CD14-positive monocyte (primary cell): ENCODE results near the gene RESP18. TPM values are rescaled to one million over a fixed set of nuclear protein-coding genes. Genes with fewer than 3 reads are reported as not detected.

Experiments used
- DNase-seq, 3 donors: peaks; one replicate each; pipeline ENCODE4 v3.0.0-alpha.2; 2011 to 2022
- H2AFZ ChIP-seq: 2 replicates; pipeline ENCODE4 v1.6.0; 2012; ENCODE audit warnings: mild to moderate bottlenecking, low read depth, low read length, inconsistent platforms; ENCODE audit not compliant: insufficient read depth, poor library complexity, severe bottlenecking
- H3K27ac ChIP-seq, 2 donors: 1 replicate in 1 of 2; 2 replicates in 1 of 2; pipeline ENCODE4 v1.5.1; 2012 to 2013; ENCODE audit warnings: low read length in 2 of 2, control low read depth in 1 of 2, inconsistent platforms in 1 of 2, low read depth in 1 of 2, mild to moderate bottlenecking in 1 of 2
- H3K27me3 ChIP-seq, 2 donors: one replicate each; pipeline versions ENCODE4 v1.6.0 to v1.6.1; 2011 to 2013; ENCODE audit warnings: low read length in 2 of 2; ENCODE audit not compliant: control insufficient read depth in 2 of 2, insufficient read depth in 2 of 2
- H3K36me3 ChIP-seq, 2 donors: replicated peaks in 1 of 2; 1 replicate in 1 of 2; 2 replicates in 1 of 2; pipeline versions ENCODE4 v1.5.1 to v1.6.1; 2012 to 2013; ENCODE audit warnings: low read length in 2 of 2, control low read depth in 1 of 2, inconsistent platforms in 1 of 2, mild to moderate bottlenecking in 1 of 2; ENCODE audit not compliant: insufficient read depth in 2 of 2, control insufficient read depth in 1 of 2
- H3K4me1 ChIP-seq, 2 donors: 1 replicate in 1 of 2; 2 replicates in 1 of 2; pipeline versions ENCODE4 v1.5.1 to v1.6.1; 2012 to 2013; ENCODE audit warnings: low read length in 2 of 2, control low read depth in 1 of 2, inconsistent platforms in 1 of 2, mild to moderate bottlenecking in 1 of 2, moderate library complexity in 1 of 2; ENCODE audit not compliant: insufficient read depth in 2 of 2, control insufficient read depth in 1 of 2
- H3K4me2 ChIP-seq: replicated peaks from 2 replicates; pipeline ENCODE3; 2012; ENCODE audit warnings: low read length, moderate library complexity, mild to moderate bottlenecking; ENCODE audit not compliant: poor library complexity, severe bottlenecking; ENCODE audit errors: extremely low read depth
- H3K4me3 ChIP-seq, 3 experiments: fragments of 200-600 bp in 1 of 3; sonication (generic) in 1 of 3; replicated peaks in 1 of 3; 1 replicate in 2 of 3; 2 replicates in 1 of 3; pipeline ENCODE4 v1.5.1; 2011 to 2013; ENCODE audit warnings: low read length in 3 of 3, mild to moderate bottlenecking in 3 of 3, control low read depth in 2 of 3, low read depth in 2 of 3, inconsistent platforms in 1 of 3, moderate library complexity in 1 of 3
- H3K79me2 ChIP-seq: 2 replicates; pipeline ENCODE4 v1.6.0; 2012; ENCODE audit warnings: mild to moderate bottlenecking, control low read depth, inconsistent platforms, low read length, moderate library complexity; ENCODE audit not compliant: insufficient read depth
- H3K9ac ChIP-seq: 2 replicates; pipeline ENCODE4 v1.6.0; 2017; ENCODE audit warnings: low read length, mild to moderate bottlenecking; ENCODE audit not compliant: insufficient read depth, poor library complexity, severe bottlenecking
- H3K9me3 ChIP-seq, 2 donors: replicated peaks in 1 of 2; 1 replicate in 1 of 2; 2 replicates in 1 of 2; pipeline versions ENCODE4 v1.5.1 to v1.6.1; 2012 to 2013; ENCODE audit warnings: low read length in 2 of 2, control low read depth in 1 of 2; ENCODE audit not compliant: control insufficient read depth in 1 of 2, insufficient read depth in 1 of 2
- H4K20me1 ChIP-seq: 2 replicates; pipeline ENCODE4 v1.6.0; 2012; ENCODE audit warnings: mild to moderate bottlenecking, low read length, control low read depth, moderate library complexity; ENCODE audit not compliant: insufficient read depth
- H3K27ac Mint-ChIP-seq, 7 donors: one replicate each; pipeline ENCODE4 v1.8.0; 2020; ENCODE audit warnings: mild to moderate bottlenecking in 7 of 7, mixed read lengths in 7 of 7, moderate library complexity in 6 of 7, inconsistent platforms in 2 of 7
- H3K27me3 Mint-ChIP-seq, 3 donors: one replicate each; pipeline ENCODE4 v1.8.0; 2021 to 2022; ENCODE audit warnings: low read depth in 3 of 3, mild to moderate bottlenecking in 3 of 3, mixed read lengths in 3 of 3, moderate library complexity in 3 of 3, inconsistent platforms in 1 of 3
- H3K36me3 Mint-ChIP-seq, 2 donors: one replicate each; pipeline ENCODE4 v1.8.0; 2020; ENCODE audit warnings: mixed read lengths in 2 of 2, inconsistent platforms in 1 of 2, mild to moderate bottlenecking in 1 of 2
- H3K4me1 Mint-ChIP-seq: one replicate; pipeline ENCODE4 v1.8.0; 2020; ENCODE audit warnings: mild to moderate bottlenecking, mixed read lengths
- H3K4me3 Mint-ChIP-seq, 2 donors: one replicate each; pipeline ENCODE4 v1.8.0; 2020; ENCODE audit warnings: mild to moderate bottlenecking in 2 of 2, mixed read lengths in 2 of 2, moderate library complexity in 1 of 2
- H3K9me3 Mint-ChIP-seq, 7 donors: one replicate each; pipeline ENCODE4 v1.8.0; 2020 to 2022; ENCODE audit warnings: mixed read lengths in 7 of 7, mild to moderate bottlenecking in 6 of 7, moderate library complexity in 6 of 7, inconsistent platforms in 2 of 7
- WGBS: methylation state at CpG from one replicate; pipeline ENCODE4 v1.1.5; 2013; ENCODE audit warnings: missing lambda C conversion rate; ENCODE audit not compliant: insufficient coverage; 5-methylcytosine and 5-hydroxymethylcytosine counted together
- intact Hi-C, 2 donors: fragments of 100-400 bp; cut with micrococcal nuclease; formaldehyde crosslinking; loops; one replicate each; pipeline versions ENCODE4 v1.15.0 to v1.15.1; 2023
- polyA plus RNA-seq, 3 donors: library from polyadenylated mRNA; depleted of rRNA in 1 of 3; unstranded in 2 of 3; stranded (reverse) in 1 of 3; fragments of 300-500 nt in 2 of 3; fragments of >200 nt in 1 of 3; fragmentation: Illumina TruSeq in 2 of 3; gene quantifications; 1 replicate in 2 of 3; 2 replicates in 1 of 3; pipeline ENCODE4 v1.2.3, GENCODE V29; 2012 to 2021
- TF ChIP-seq, protein P1 (sequence below): fragments of 200-600 bp; IDR thresholded peaks from one replicate; pipeline ENCODE4 v1.8.0; 2022; ENCODE audit warnings: antibody characterized with exemption, mild to moderate bottlenecking

The RESP18 gene
- polyA plus RNA-seq, 3 donors: not detected

DNA sequence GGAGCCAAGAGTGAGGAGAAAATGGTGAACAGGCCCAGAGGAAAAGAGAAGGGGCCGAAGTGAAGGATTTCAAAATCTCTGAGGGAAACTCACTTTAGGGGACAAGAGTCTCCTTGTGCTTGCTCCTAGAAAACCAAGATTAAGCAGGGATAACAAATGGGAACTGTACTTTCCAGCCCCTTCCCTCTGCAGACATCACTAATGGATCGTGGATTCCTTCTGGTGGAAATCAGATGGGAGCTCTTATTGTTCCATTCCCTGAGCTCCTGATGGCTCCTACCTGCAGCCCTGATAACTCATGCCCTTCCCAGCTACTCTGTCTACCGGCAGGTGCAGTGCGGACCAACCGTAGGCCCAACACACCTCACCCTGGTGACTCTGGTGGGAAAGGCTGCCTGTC is 20.6 kb upstream of the RESP18 start:
- Histone ChIP-seq H3K4me3 (no peak overlapping the region), H3K27me3 (peaks cover 3 to 19% of the 10 kb centered on the region in 2 donors), H4K20me1 (no peaks in the 10 kb centered on the region), H3K9me3 (no peaks in the 10 kb centered on the region), H3K9ac (no peak overlapping the region), H3K36me3 (no peaks in the 10 kb centered on the region), H3K79me2 (no peaks in the 10 kb centered on the region), H3K4me2 (no peak overlapping the region), H2AFZ (no peak overlapping the region), H3K27ac (no peak overlapping the region), H3K4me1 (peaks cover 23 to 24% of the 10 kb centered on the region in 2 donors)
- peaks cover 12 to 34% (median 30%) of the 10 kb centered on the region in 3 donors for H3K27me3 Mint-ChIP-seq
- no peak for DNase-seq
- H3K4me3 Mint-ChIP-seq: no peak overlapping the region
- intact Hi-C loops: no loop called here
- H3K9me3 Mint-ChIP-seq: peaks cover 0 to 4% (median 0%) of the 10 kb centered on the region in 7 donors
- WGBS: 88% methylated on average over 5 of the region's 5 CpGs
- H3K36me3 Mint-ChIP-seq: no peaks in the 10 kb centered on the region
- H3K4me1 Mint-ChIP-seq: peaks cover 32% of the 10 kb centered on the region
- no peak overlapping the region for H3K27ac Mint-ChIP-seq
- TF ChIP-seq, protein P1, sequence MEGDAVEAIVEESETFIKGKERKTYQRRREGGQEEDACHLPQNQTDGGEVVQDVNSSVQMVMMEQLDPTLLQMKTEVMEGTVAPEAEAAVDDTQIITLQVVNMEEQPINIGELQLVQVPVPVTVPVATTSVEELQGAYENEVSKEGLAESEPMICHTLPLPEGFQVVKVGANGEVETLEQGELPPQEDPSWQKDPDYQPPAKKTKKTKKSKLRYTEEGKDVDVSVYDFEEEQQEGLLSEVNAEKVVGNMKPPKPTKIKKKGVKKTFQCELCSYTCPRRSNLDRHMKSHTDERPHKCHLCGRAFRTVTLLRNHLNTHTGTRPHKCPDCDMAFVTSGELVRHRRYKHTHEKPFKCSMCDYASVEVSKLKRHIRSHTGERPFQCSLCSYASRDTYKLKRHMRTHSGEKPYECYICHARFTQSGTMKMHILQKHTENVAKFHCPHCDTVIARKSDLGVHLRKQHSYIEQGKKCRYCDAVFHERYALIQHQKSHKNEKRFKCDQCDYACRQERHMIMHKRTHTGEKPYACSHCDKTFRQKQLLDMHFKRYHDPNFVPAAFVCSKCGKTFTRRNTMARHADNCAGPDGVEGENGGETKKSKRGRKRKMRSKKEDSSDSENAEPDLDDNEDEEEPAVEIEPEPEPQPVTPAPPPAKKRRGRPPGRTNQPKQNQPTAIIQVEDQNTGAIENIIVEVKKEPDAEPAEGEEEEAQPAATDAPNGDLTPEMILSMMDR: no peak

- Histone ChIP-seq H3K79me2 (no peaks in the 10 kb centered on the region), H3K27ac (no peak overlapping the region), H3K4me2 (no peak overlapping the region), H4K20me1 (no peaks in the 10 kb centered on the region), H3K36me3 (no peaks in the 10 kb centered on the region), H3K9me3 (no peaks in the 10 kb centered on the region), H3K4me3 (no peak overlapping the region), H3K9ac (no peak overlapping the region), H3K4me1 (peaks cover 17 to 18% of the 10 kb centered on the region in 2 donors), H3K27me3 (peaks cover 3 to 17% of the 10 kb centered on the region in 2 donors), H2AFZ (no peak overlapping the region)
- Mint-ChIP-seq H3K27ac (no peak overlapping the region), H3K27me3 (peaks cover 16 to 34% (median 25%) of the 10 kb centered on the region in 3 donors), H3K9me3 (peaks cover 0 to 4% (median 0%) of the 10 kb centered on the region in 7 donors), H3K4me3 (no peak overlapping the region), H3K4me1 (peaks cover 28% of the 10 kb centered on the region), H3K36me3 (no peaks in the 10 kb centered on the region)
- TF ChIP-seq, protein P1: peak; percentile 88
- WGBS: 0% methylated on average over 1 of the region's 5 CpGs
- peak; percentile 45 to 63 (median 61) for DNase-seq
- intact Hi-C loops: no loop called here
Measured at GRCh38 chr2:219352448-219353023, 20.0 kb upstream of the RESP18 start.
